Transverse colon (tissue), 4 donors: Measurements from ENCODE around the gene RMND1. TPM values are rescaled to one million over a fixed set of nuclear protein-coding genes. Genes with fewer than 3 reads are reported as not detected.

Experiments
- DNase-seq: peaks from one replicate; pipeline ENCODE4 v3.0.0-alpha.2; 2019
- H3K27ac ChIP-seq, 4 donors: fragments of 200-600 bp; sonication (generic); 2 replicates each; pipeline ENCODE4 v1.5.1; 2016 to 2018; ENCODE audit warnings: inconsistent platforms in 4 of 4
- H3K27me3 ChIP-seq: fragments of 200-600 bp; sonication (generic); 2 replicates; pipeline ENCODE4 v1.5.1; 2017; ENCODE audit warnings: inconsistent platforms
- H3K36me3 ChIP-seq, 4 donors: fragments of 200-600 bp; sonication (generic); 2 replicates each; pipeline ENCODE4 v1.5.1; 2017 to 2019; ENCODE audit warnings: inconsistent platforms in 4 of 4
- H3K4me1 ChIP-seq, 4 donors: fragments of 200-600 bp; sonication (generic); 2 replicates each; pipeline ENCODE4 v1.5.1; 2017 to 2020; ENCODE audit warnings: inconsistent platforms in 4 of 4
- H3K4me3 ChIP-seq, 4 donors: fragments of 200-600 bp; sonication (generic); 1 replicate in 1 of 4; 2 replicates in 3 of 4; pipeline versions ENCODE4 v1.5.1 to v1.6.1; 2017 to 2019; ENCODE audit warnings: inconsistent platforms in 4 of 4
- H3K9me3 ChIP-seq, 2 donors: fragments of 200-600 bp; sonication (generic); 2 replicates each; pipeline ENCODE4 v1.5.1; 2017 to 2019; ENCODE audit warnings: inconsistent platforms in 2 of 2
- CTCF ChIP-seq, 5 experiments: fragments of 200-600 bp in 3 of 5; fragments of 450-650 bp in 2 of 5; sonication (generic) in 3 of 5; IDR thresholded peaks; 1 replicate in 2 of 5; 2 replicates in 3 of 5; pipeline ENCODE4 v1.5.1; 2016 to 2017; ENCODE audit warnings: antibody characterized with exemption in 5 of 5, inconsistent platforms in 3 of 5, mild to moderate bottlenecking in 2 of 5, moderate library complexity in 1 of 5
- EP300 ChIP-seq: sonication (generic); formaldehyde crosslinking; IDR thresholded peaks from one replicate; pipeline ENCODE4 v1.6.1; 2017; ENCODE audit warnings: antibody characterized with exemption, low read depth
- POLR2A ChIP-seq: fragments of 450-650 bp; IDR thresholded peaks from one replicate; pipeline ENCODE4 v1.6.1; 2016; ENCODE audit warnings: antibody characterized with exemption, mild to moderate bottlenecking, moderate library complexity
- POLR2AphosphoS5 ChIP-seq, 3 donors: sonication (generic); formaldehyde crosslinking; IDR thresholded peaks; one replicate each; pipeline ENCODE4 v1.6.1; 2016; ENCODE audit warnings: antibody characterized with exemption in 3 of 3
- WGBS, 2 donors: methylation state at CpG; one replicate each; pipeline ENCODE4 v1.1.5; 2018; ENCODE audit warnings: low coverage in 1 of 2; 5-methylcytosine and 5-hydroxymethylcytosine counted together
- in situ Hi-C, 4 donors: fragments of 200-750 bp; cut with MboI; loops; one replicate each; pipeline versions ENCODE4 v1.15.0 to v1.15.1; 2017; ENCODE audit warnings: low sequenced_read_pairs in 3 of 4, low pct_ligation_motif_present in 1 of 4, low pct_unique_long_range_greater_than_20kb in 1 of 4
- intact Hi-C: fragments of 100-400 bp; cut with DNase I; formaldehyde crosslinking; loops from one replicate; pipeline ENCODE4 v1.15.1; 2023; ENCODE audit warnings: low total_unique reads
- total RNA-seq, 4 donors: library from RNA; depleted of rRNA; stranded (reverse); fragments of >200 nt; gene quantifications; one replicate each; pipeline ENCODE4 v1.1.0, GENCODE V29; 2016

RMND1 gene
- total RNA-seq, 4 donors from 2014 or later = 5.6 to 29.2 (median 17.5) TPM

GRCh38 chr6:151447237-151447636 is 4.7 kb downstream of the RMND1 start:
- Histone ChIP-seq H3K27me3 (no peaks in the 10 kb centered on the region), H3K27ac (no peak overlapping the region), H3K4me1 (peaks cover 0 to 22% (median 8%) of the 10 kb centered on the region in 4 donors), H3K9me3 (no peaks in the 10 kb centered on the region), H3K36me3 (no peaks in the 10 kb centered on the region), H3K4me3 (no peak overlapping the region)
- TF ChIP-seq POLR2AphosphoS5 (IDR thresholded peaks at IDR 0.05) (no peak), CTCF (IDR thresholded peaks at IDR 0.05) (no peak), POLR2A (no peak), EP300 (no peak)
- 86 to 90% methylated on average over 4 of the region's 4 CpGs for WGBS, 2 donors
- intact Hi-C loops (loop anchor here (10.0 kb wide), 1 partner anchor 52 kb away; the partner anchor contains the start of gene ZBTB2), in situ Hi-C loops (no loop called here)
- no peak for DNase-seq

- in situ Hi-C loops (no loop called here), intact Hi-C loops (loop anchor here (10.0 kb wide), 1 partner anchor 51 kb away; the partner anchor contains the start of gene ZBTB2)
- 70 to 88% methylated on average over 3 to 5 of the region's 5 CpGs for WGBS, 2 donors
- DNase-seq = no peak
- no peak overlapping the region for H3K4me3 ChIP-seq
- H3K9me3 ChIP-seq = no peaks in the 10 kb centered on the region
- H3K4me1 ChIP-seq = peaks cover 0 to 21% (median 6%) of the 10 kb centered on the region in 4 donors
- TF ChIP-seq POLR2AphosphoS5 (IDR thresholded peaks at IDR 0.05) (no peak), CTCF (IDR thresholded peaks at IDR 0.05) (no peak), EP300 (no peak), POLR2A (no peak)
- H3K27me3 ChIP-seq = no peaks in the 10 kb centered on the region
- H3K27ac ChIP-seq = peak overlapping the region; percentile 6 to 58 (median 49)
- H3K36me3 ChIP-seq = no peaks in the 10 kb centered on the region
Observed at GRCh38 chr6:151445482-151445881, 6.4 kb downstream of the RMND1 start.

GRCh38 chr6:151443911-151444621 is 7.9 kb downstream of the RMND1 start:
- no peaks in the 10 kb centered on the region for H3K36me3 ChIP-seq
- in situ Hi-C loops (no loop called here), intact Hi-C loops (loop anchor here (10.0 kb wide), 1 partner anchor 49 kb away; the partner anchor contains the start of gene ZBTB2)
- TF ChIP-seq POLR2AphosphoS5 (IDR thresholded peaks at IDR 0.05) (no peak), POLR2A (no peak), CTCF (IDR thresholded peaks at IDR 0.05) (no peak), EP300 (no peak)
- no peak overlapping the region for H3K27ac ChIP-seq
- H3K27me3 ChIP-seq = no peaks in the 10 kb centered on the region
- WGBS, 2 donors = 62 to 81% methylated on average over 4 of the region's 4 CpGs
- H3K4me3 ChIP-seq = no peak overlapping the region
- no peaks in the 10 kb centered on the region for H3K9me3 ChIP-seq
- peaks cover 0 to 26% (median 6%) of the 10 kb centered on the region in 4 donors for H3K4me1 ChIP-seq
- DNase-seq = no peak

GRCh38 chr6:151443454-151443853 is 8.5 kb downstream of the RMND1 start:
- TF ChIP-seq EP300 (no peak), POLR2AphosphoS5 (IDR thresholded peaks at IDR 0.05) (no peak), POLR2A (no peak), CTCF (IDR thresholded peaks at IDR 0.05) (no peak)
- Histone ChIP-seq H3K27ac (no peak overlapping the region), H3K9me3 (no peaks in the 10 kb centered on the region), H3K4me1 (peaks cover 0 to 26% (median 6%) of the 10 kb centered on the region in 4 donors), H3K36me3 (no peaks in the 10 kb centered on the region), H3K4me3 (no peak overlapping the region), H3K27me3 (no peaks in the 10 kb centered on the region)
- in situ Hi-C loops = no loop called here
- intact Hi-C loops = loop anchor here (10.0 kb wide), 1 partner anchor 49 kb away; the partner anchor contains the start of gene ZBTB2
- 74 to 87% methylated on average over 3 to 5 of the region's 5 CpGs for WGBS, 2 donors
- no peak for DNase-seq
